ENCODE results near the gene TNRC6C.

TNRC6C gene

GRCh38 chr17:78057113-78057740 is 98.7 kb downstream of the TNRC6C start:
- Histone ChIP-seq H3K79me2 (ENCODE audit: insufficient read depth, low read depth) (no peaks in the 10 kb centered on the region), H3K9ac (no peak overlapping the region), H3K4me3 (IDR thresholded peaks at IDR 0.05; ENCODE audit: insufficient read depth, low read depth, low read length) (no peak overlapping the region), H3K4me1 (ENCODE audit: low read depth, poor library complexity, severe bottlenecking) (peaks cover 20% of the 10 kb centered on the region), H4K20me1 (ENCODE audit: insufficient read depth) (no peaks in the 10 kb centered on the region), H3K27me3 (ENCODE audit: insufficient read depth, low read depth) (no peaks in the 10 kb centered on the region), H3K27ac (no peak overlapping the region), H3K36me3 (ENCODE audit: insufficient read depth) (no peaks in the 10 kb centered on the region), H3K4me2 (no peak overlapping the region), H2AFZ (ENCODE audit: low read depth) (no peak overlapping the region)
- TF ChIP-seq CTCF (conservative IDR thresholded peaks at IDR 0.05; ENCODE audit: low read depth, low read length): no peak

GRCh38 chr17:78058001-78058400 is 99.5 kb downstream of the TNRC6C start:
- Histone ChIP-seq H3K9ac (no peak overlapping the region), H3K4me2 (no peak overlapping the region), H3K27me3 (ENCODE audit: insufficient read depth, low read depth) (no peaks in the 10 kb centered on the region), H3K4me1 (ENCODE audit: low read depth, poor library complexity, severe bottlenecking) (peaks cover 20% of the 10 kb centered on the region), H2AFZ (ENCODE audit: low read depth) (no peak overlapping the region), H3K4me3 (IDR thresholded peaks at IDR 0.05; ENCODE audit: insufficient read depth, low read depth, low read length) (no peak overlapping the region), H3K36me3 (ENCODE audit: insufficient read depth) (no peaks in the 10 kb centered on the region), H3K27ac (no peak overlapping the region), H3K79me2 (ENCODE audit: insufficient read depth, low read depth) (no peaks in the 10 kb centered on the region), H4K20me1 (ENCODE audit: insufficient read depth) (no peaks in the 10 kb centered on the region)
- TF ChIP-seq CTCF (conservative IDR thresholded peaks at IDR 0.05; ENCODE audit: low read depth, low read length): no peak

GRCh38 chr17:78058581-78058980 is 100.1 kb downstream of the TNRC6C start:
- Histone ChIP-seq H3K4me1 (ENCODE audit: low read depth, poor library complexity, severe bottlenecking) (peaks cover 20% of the 10 kb centered on the region), H3K27me3 (ENCODE audit: insufficient read depth, low read depth) (no peaks in the 10 kb centered on the region), H3K79me2 (ENCODE audit: insufficient read depth, low read depth) (no peaks in the 10 kb centered on the region), H3K4me2 (no peak overlapping the region), H3K9ac (no peak overlapping the region), H4K20me1 (ENCODE audit: insufficient read depth) (no peaks in the 10 kb centered on the region), H3K27ac (no peak overlapping the region), H2AFZ (ENCODE audit: low read depth) (no peak overlapping the region), H3K4me3 (IDR thresholded peaks at IDR 0.05; ENCODE audit: insufficient read depth, low read depth, low read length) (no peak overlapping the region), H3K36me3 (ENCODE audit: insufficient read depth) (no peaks in the 10 kb centered on the region)
- no peak for TF ChIP-seq CTCF (conservative IDR thresholded peaks at IDR 0.05; ENCODE audit: low read depth, low read length)

- Histone ChIP-seq H3K36me3 (ENCODE audit: insufficient read depth) (no peaks in the 10 kb centered on the region), H4K20me1 (ENCODE audit: insufficient read depth) (no peaks in the 10 kb centered on the region), H3K27ac (no peak overlapping the region), H3K4me3 (IDR thresholded peaks at IDR 0.05; ENCODE audit: insufficient read depth, low read depth, low read length) (no peak overlapping the region), H2AFZ (ENCODE audit: low read depth) (no peak overlapping the region), H3K79me2 (ENCODE audit: insufficient read depth, low read depth) (no peaks in the 10 kb centered on the region), H3K4me1 (ENCODE audit: low read depth, poor library complexity, severe bottlenecking) (peaks cover 12% of the 10 kb centered on the region), H3K27me3 (ENCODE audit: insufficient read depth, low read depth) (no peaks in the 10 kb centered on the region), H3K4me2 (no peak overlapping the region), H3K9ac (no peak overlapping the region)
- TF ChIP-seq CTCF (conservative IDR thresholded peaks at IDR 0.05; ENCODE audit: low read depth, low read length): no peak
Measured at GRCh38 chr17:78062596-78062995, 104.1 kb downstream of the TNRC6C start.

Measured in KMS-11 (cell line).